Measurements from ENCODE around the gene WIPF1. TPM values are rescaled to one million over a fixed set of nuclear protein-coding genes. Genes with fewer than 3 reads are reported as not detected.

The WIPF1 gene
- total RNA-seq, 1 donor from 2014 or later = 19.3 TPM

GRCh38 chr2:174518395-174518794, 79.2 kb downstream of the WIPF1 start:
- no peak for FAIRE-seq
- Histone ChIP-seq H3K9me3 (ENCODE audit: insufficient read depth, low read depth, low read length) (no peaks in the 10 kb centered on the region), H3K36me3 (ENCODE audit: insufficient read depth, low read length) (no peaks in the 10 kb centered on the region), H4K20me1 (ENCODE audit: insufficient read depth, low read length) (no peaks in the 10 kb centered on the region), H3K4me3 (ENCODE audit: insufficient read depth, low read depth, low read length) (no peak overlapping the region), H3K9ac (ENCODE audit: low read length) (no peak overlapping the region), H2AFZ (ENCODE audit: low read depth, low read length) (no peak overlapping the region), H3K27me3 (ENCODE audit: insufficient read depth, low read length) (peaks cover 3% of the 10 kb centered on the region), H3K79me2 (ENCODE audit: insufficient read depth, low read length) (no peaks in the 10 kb centered on the region), H3K4me2 (ENCODE audit: low read length) (no peak overlapping the region), H3K27ac (ENCODE audit: low read depth, low read length) (no peak overlapping the region), H3K4me1 (ENCODE audit: insufficient read depth, low read length) (no peaks in the 10 kb centered on the region)
- H3K27ac Mint-ChIP-seq (ENCODE audit: unreplicated experiment) = no peak overlapping the region
- H3K9me3 Mint-ChIP-seq (ENCODE audit: unreplicated experiment) = peaks cover 6% of the 10 kb centered on the region
- DNase-seq (ENCODE audit: low read depth) = no peak
- H3K36me3 Mint-ChIP-seq (ENCODE audit: low read depth, unreplicated experiment) = no peaks in the 10 kb centered on the region
- H3K27me3 Mint-ChIP-seq (ENCODE audit: low read depth, unreplicated experiment) = no peaks in the 10 kb centered on the region
- TF ChIP-seq EZH2 (IDR thresholded peaks at IDR 0.05; ENCODE audit: insufficient read depth, low read length) (no peak), CTCF (IDR thresholded peaks at IDR 0.05; ENCODE audit: insufficient read depth, low read depth, low read length) (no peak)
- H3K4me3 Mint-ChIP-seq (ENCODE audit: unreplicated experiment) = no peak overlapping the region
- no peaks in the 10 kb centered on the region for H3K4me1 Mint-ChIP-seq (ENCODE audit: low read depth, unreplicated experiment)

- no peak overlapping the region for H3K27ac ChIP-seq (ENCODE audit: low read depth, low read length)
- TF ChIP-seq CTCF (IDR thresholded peaks at IDR 0.05; ENCODE audit: insufficient read depth, low read depth, low read length) (no peak), EZH2 (IDR thresholded peaks at IDR 0.05; ENCODE audit: insufficient read depth, low read length) (no peak)
- H3K4me1 Mint-ChIP-seq (ENCODE audit: low read depth, unreplicated experiment) = no peaks in the 10 kb centered on the region
- H3K27me3 ChIP-seq (ENCODE audit: insufficient read depth, low read length) = peaks cover 3% of the 10 kb centered on the region
- no peak overlapping the region for H3K27ac Mint-ChIP-seq (ENCODE audit: unreplicated experiment)
- no peaks in the 10 kb centered on the region for H3K9me3 ChIP-seq (ENCODE audit: insufficient read depth, low read depth, low read length)
- no peak overlapping the region for H2AFZ ChIP-seq (ENCODE audit: low read depth, low read length)
- peaks cover 10% of the 10 kb centered on the region for H3K9me3 Mint-ChIP-seq (ENCODE audit: unreplicated experiment)
- FAIRE-seq (no peak), DNase-seq (ENCODE audit: low read depth) (no peak)
- H3K4me3 ChIP-seq (ENCODE audit: insufficient read depth, low read depth, low read length) = no peak overlapping the region
- H4K20me1 ChIP-seq (ENCODE audit: insufficient read depth, low read length) = no peaks in the 10 kb centered on the region
- no peak overlapping the region for H3K4me3 Mint-ChIP-seq (ENCODE audit: unreplicated experiment)
- H3K4me1 ChIP-seq (ENCODE audit: insufficient read depth, low read length) = no peaks in the 10 kb centered on the region
- no peak overlapping the region for H3K9ac ChIP-seq (ENCODE audit: low read length)
- no peaks in the 10 kb centered on the region for H3K36me3 Mint-ChIP-seq (ENCODE audit: low read depth, unreplicated experiment)
- H3K27me3 Mint-ChIP-seq (ENCODE audit: low read depth, unreplicated experiment) = no peaks in the 10 kb centered on the region
- H3K79me2 ChIP-seq (ENCODE audit: insufficient read depth, low read length) = no peaks in the 10 kb centered on the region
- no peaks in the 10 kb centered on the region for H3K36me3 ChIP-seq (ENCODE audit: insufficient read depth, low read length)
- H3K4me2 ChIP-seq (ENCODE audit: low read length) = no peak overlapping the region
Measured at GRCh38 chr2:174516501-174517378, 80.9 kb downstream of the WIPF1 start.

- Histone ChIP-seq H2AFZ (ENCODE audit: low read depth, low read length) (no peak overlapping the region), H3K27ac (ENCODE audit: low read depth, low read length) (no peak overlapping the region), H3K27me3 (ENCODE audit: insufficient read depth, low read length) (no peaks in the 10 kb centered on the region), H3K9ac (ENCODE audit: low read length) (no peak overlapping the region), H3K4me1 (ENCODE audit: insufficient read depth, low read length) (no peaks in the 10 kb centered on the region), H3K4me3 (ENCODE audit: insufficient read depth, low read depth, low read length) (no peak overlapping the region), H3K36me3 (ENCODE audit: insufficient read depth, low read length) (no peaks in the 10 kb centered on the region), H3K79me2 (ENCODE audit: insufficient read depth, low read length) (no peaks in the 10 kb centered on the region), H3K9me3 (ENCODE audit: insufficient read depth, low read depth, low read length) (peaks cover 5% of the 10 kb centered on the region), H4K20me1 (ENCODE audit: insufficient read depth, low read length) (no peaks in the 10 kb centered on the region), H3K4me2 (ENCODE audit: low read length) (no peak overlapping the region)
- no peak overlapping the region for H3K27ac Mint-ChIP-seq (ENCODE audit: unreplicated experiment)
- H3K4me3 Mint-ChIP-seq (ENCODE audit: unreplicated experiment) = no peak overlapping the region
- TF ChIP-seq EZH2 (IDR thresholded peaks at IDR 0.05; ENCODE audit: insufficient read depth, low read length) (no peak), CTCF (IDR thresholded peaks at IDR 0.05; ENCODE audit: insufficient read depth, low read depth, low read length) (no peak)
- H3K27me3 Mint-ChIP-seq (ENCODE audit: low read depth, unreplicated experiment) = no peaks in the 10 kb centered on the region
- FAIRE-seq (no peak), DNase-seq (ENCODE audit: low read depth) (no peak)
- H3K36me3 Mint-ChIP-seq (ENCODE audit: low read depth, unreplicated experiment) = peaks cover 2% of the 10 kb centered on the region
- H3K9me3 Mint-ChIP-seq (ENCODE audit: unreplicated experiment) = peaks cover 26% of the 10 kb centered on the region
- H3K4me1 Mint-ChIP-seq (ENCODE audit: low read depth, unreplicated experiment) = no peaks in the 10 kb centered on the region
Measured at GRCh38 chr2:174512345-174512744, 85.3 kb downstream of the WIPF1 start.

Measured in astrocyte (in vitro differentiated cells and primary cell).